Measurements from ENCODE around the gene ADGRF3.

- no peak for TF ChIP-seq CTCF (conservative IDR thresholded peaks at IDR 0.05 in 1 of 2, IDR thresholded peaks at IDR 0.05 in 1 of 2; ENCODE audit: extremely low read depth in 1 of 2, insufficient read depth in 1 of 2, low read depth in 1 of 2, low read length in 2 of 2)
- TF ChIP-seq EZH2 (IDR thresholded peaks at IDR 0.05; ENCODE audit: borderline replicate concordance, low read length), result no peak
Observed at GRCh38 chr2:26347286-26347865, 787 bp upstream of the ADGRF3 start.
